Muscle of leg (tissue), 11 donors: Measurements from ENCODE around the gene SPRY1. TPM values are rescaled to one million over a fixed set of nuclear protein-coding genes. Genes with fewer than 3 reads are reported as not detected.

ENCODE experiments used
- DNase-seq: peaks from one replicate; pipeline ENCODE4 v3.0.0; 2013
- H3K27ac ChIP-seq: one replicate; pipeline ENCODE4 v1.5.1; 2013; ENCODE audit warnings: mild to moderate bottlenecking, low read length, control low read depth
- H3K27me3 ChIP-seq: one replicate; pipeline ENCODE4 v1.6.1; 2013; ENCODE audit warnings: low read length; ENCODE audit not compliant: control insufficient read depth, insufficient read depth
- H3K36me3 ChIP-seq: one replicate; pipeline ENCODE4 v1.6.1; 2013; ENCODE audit warnings: low read length; ENCODE audit not compliant: control insufficient read depth, insufficient read depth
- H3K4me1 ChIP-seq: one replicate; pipeline ENCODE4 v1.6.1; 2013; ENCODE audit warnings: low read length; ENCODE audit not compliant: control insufficient read depth, insufficient read depth
- H3K4me3 ChIP-seq: one replicate; pipeline ENCODE4 v1.5.1; 2013; ENCODE audit warnings: low read length, control low read depth
- H3K9me3 ChIP-seq: replicated peaks from 2 replicates; pipeline ENCODE4 v1.6.1; 2013; ENCODE audit warnings: low read depth, low read length; ENCODE audit not compliant: control insufficient read depth
- WGBS: methylation state at CpG from one replicate; pipeline ENCODE4 v1.1.5; 2013; ENCODE audit warnings: missing lambda C conversion rate; ENCODE audit not compliant: insufficient coverage; 5-methylcytosine and 5-hydroxymethylcytosine counted together
- polyA plus RNA-seq, 8 donors: library from polyadenylated mRNA; unstranded; fragments of 120-200 nt; gene quantifications; one replicate each; pipeline versions ENCODE4 v1.2.1 to v1.2.3, GENCODE V29; 2013; ENCODE audit warnings: inconsistent platforms in 1 of 8, low replicate concordance in 1 of 8; ENCODE audit not compliant: insufficient read length in 8 of 8, insufficient read depth in 1 of 8
- total RNA-seq: library from RNA; stranded (reverse); fragments of 120-200 nt; gene quantifications from one replicate; pipeline ENCODE4 v1.2.4, GENCODE V29; 2013

The SPRY1 gene
- total and polyA plus RNA-seq, 9 donors = 71.1 to 187 (median 150) TPM

DNA sequence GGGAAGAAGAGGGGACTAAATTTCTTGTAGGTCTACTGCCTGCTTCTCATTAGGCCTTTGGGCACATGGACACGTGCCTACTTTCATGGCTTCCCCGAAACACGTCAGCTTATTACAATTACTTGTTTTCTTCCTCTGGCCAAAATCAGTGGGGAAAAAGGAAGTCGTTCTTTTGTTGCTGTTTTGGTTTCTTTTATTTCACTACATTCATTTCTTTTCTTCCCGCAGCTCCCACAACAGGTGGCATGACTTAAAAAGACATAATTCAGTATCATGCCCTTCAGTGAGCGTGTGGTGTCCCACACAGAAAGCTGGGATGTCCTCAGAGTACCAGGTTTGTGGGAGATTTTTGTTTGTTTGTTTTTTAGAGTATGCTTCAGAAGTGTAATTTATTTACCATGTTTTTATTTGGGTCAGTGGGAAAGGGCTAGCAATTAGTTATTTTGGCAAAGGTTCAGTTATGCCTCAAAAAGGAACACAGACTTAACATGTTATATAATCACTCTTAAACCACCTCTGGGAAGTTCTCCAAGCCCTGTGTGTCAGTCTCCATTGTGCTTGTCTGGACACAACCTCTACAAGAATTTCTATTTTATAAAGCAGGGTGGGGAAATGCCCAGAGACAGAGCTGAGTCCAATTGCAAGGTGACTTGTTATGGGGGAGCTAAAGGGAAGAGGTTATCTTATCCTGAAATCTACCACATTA is 44.2 kb upstream of the SPRY1 start:
- no peak overlapping the region for H3K4me3 ChIP-seq
- peak; percentile 57 for DNase-seq

DNA sequence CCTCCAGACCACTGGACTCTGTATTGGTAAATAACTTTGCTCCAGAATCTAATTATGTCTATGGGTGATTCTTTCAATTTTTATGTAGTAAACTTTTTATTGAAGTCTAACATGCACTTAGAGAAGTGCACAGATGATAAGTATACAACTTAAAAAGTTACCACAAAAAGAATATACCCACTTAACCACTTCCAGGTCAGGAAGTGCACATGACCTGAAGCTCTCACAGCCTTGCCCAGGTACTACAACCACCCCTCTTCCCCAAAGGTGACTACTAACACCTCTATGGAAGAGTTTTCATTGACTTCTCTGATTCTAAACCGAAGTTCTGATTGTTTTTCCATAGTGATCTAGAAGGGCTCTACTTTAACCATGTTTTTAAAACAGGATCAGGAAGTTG is 43.6 kb upstream of the SPRY1 start:
- no CpG with 5 or more reads among the region's 1 CpG for WGBS
- peaks cover 2% of the 10 kb centered on the region for H3K4me1 ChIP-seq
- DNase-seq = no peak
- H3K4me3 ChIP-seq = no peak overlapping the region
- no peaks in the 10 kb centered on the region for H3K36me3 ChIP-seq
- no peaks in the 10 kb centered on the region for H3K27me3 ChIP-seq
- peak overlapping the region; percentile 43 for H3K27ac ChIP-seq
- no peaks in the 10 kb centered on the region for H3K9me3 ChIP-seq

More for the DNA sequence above, 44.2 kb upstream of the SPRY1 start:
- no CpG with 5 or more reads among the region's 6 CpGs for WGBS
- H3K36me3 ChIP-seq = no peaks in the 10 kb centered on the region
- no peaks in the 10 kb centered on the region for H3K27me3 ChIP-seq
- peak overlapping the region; percentile 13 for H3K27ac ChIP-seq
- H3K4me1 ChIP-seq = peaks cover 2% of the 10 kb centered on the region
- no peaks in the 10 kb centered on the region for H3K9me3 ChIP-seq

- no peak for DNase-seq
- Histone ChIP-seq H3K9me3 (no peaks in the 10 kb centered on the region), H3K27ac (peak overlapping the region; percentile 45), H3K27me3 (no peaks in the 10 kb centered on the region), H3K4me1 (peaks cover 2% of the 10 kb centered on the region), H3K4me3 (no peak overlapping the region), H3K36me3 (no peaks in the 10 kb centered on the region)
- no CpG with 5 or more reads among the region's 6 CpGs for WGBS
Observed at GRCh38 chr4:123353656-123354055, 42.9 kb upstream of the SPRY1 start.

- WGBS = no CpG with 5 or more reads among the region's 5 CpGs
- no peak overlapping the region for H3K27ac ChIP-seq
- H3K36me3 ChIP-seq = no peaks in the 10 kb centered on the region
- H3K4me1 ChIP-seq = peaks cover 2% of the 10 kb centered on the region
- H3K27me3 ChIP-seq = no peaks in the 10 kb centered on the region
- no peaks in the 10 kb centered on the region for H3K9me3 ChIP-seq
- DNase-seq = no peak
- no peak overlapping the region for H3K4me3 ChIP-seq
Observed at GRCh38 chr4:123354701-123355100, 41.9 kb upstream of the SPRY1 start.

- Histone ChIP-seq H3K27ac (no peak overlapping the region), H3K27me3 (no peaks in the 10 kb centered on the region), H3K36me3 (no peaks in the 10 kb centered on the region), H3K4me3 (no peak overlapping the region), H3K9me3 (no peaks in the 10 kb centered on the region), H3K4me1 (peaks cover 6% of the 10 kb centered on the region)
- 53% methylated on average over 5 of the region's 7 CpGs for WGBS
- DNase-seq = peak; percentile 29
Observed at GRCh38 chr4:123356921-123357320, 39.7 kb upstream of the SPRY1 start.

DNA sequence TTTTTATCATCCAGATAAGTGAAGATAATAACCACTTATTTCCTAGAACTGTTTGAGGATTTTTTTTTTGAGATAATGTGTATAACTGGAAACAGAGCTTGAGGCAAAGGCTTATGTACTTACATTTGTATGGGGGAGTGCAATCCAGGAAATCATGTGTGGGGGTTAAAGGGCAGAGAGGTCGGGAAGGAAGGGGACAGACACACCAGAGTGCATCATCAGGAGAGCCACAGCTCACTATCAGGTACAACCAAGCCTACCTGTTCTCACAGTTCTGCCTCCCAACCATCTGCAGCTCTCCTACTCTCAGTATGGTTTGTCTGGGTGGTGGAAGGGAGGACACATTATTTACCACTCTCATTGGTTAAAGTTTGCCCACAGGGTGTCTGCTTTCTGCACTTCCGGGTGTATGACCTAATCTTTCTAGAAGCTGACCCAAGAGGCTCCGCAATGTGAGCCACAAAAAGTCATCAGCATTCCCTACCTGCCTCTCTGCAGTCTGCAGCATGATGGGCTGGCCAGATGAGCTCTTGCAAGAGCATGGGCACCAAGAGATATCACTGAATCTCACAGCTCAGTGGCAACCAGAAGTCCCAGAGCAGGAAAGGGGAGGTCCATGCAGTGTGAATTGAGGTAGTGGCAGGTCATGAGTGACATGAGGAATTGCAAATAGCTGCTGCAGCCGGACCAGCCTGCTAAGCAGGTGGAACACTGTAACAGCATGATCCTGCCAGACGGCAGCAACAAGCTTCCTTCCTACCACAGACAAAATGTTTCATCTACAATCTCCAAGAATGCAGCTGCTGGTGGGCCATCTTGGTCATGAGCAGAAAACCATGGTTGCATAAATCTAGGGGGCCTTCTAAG is 36.9 kb upstream of the SPRY1 start:
- Histone ChIP-seq H3K27ac (no peak overlapping the region), H3K27me3 (no peaks in the 10 kb centered on the region), H3K36me3 (no peaks in the 10 kb centered on the region), H3K4me3 (no peak overlapping the region), H3K9me3 (peaks cover 2% of the 10 kb centered on the region), H3K4me1 (peaks cover 3% of the 10 kb centered on the region)
- no peak for DNase-seq
- 81% methylated on average over 2 of the region's 5 CpGs for WGBS

DNA sequence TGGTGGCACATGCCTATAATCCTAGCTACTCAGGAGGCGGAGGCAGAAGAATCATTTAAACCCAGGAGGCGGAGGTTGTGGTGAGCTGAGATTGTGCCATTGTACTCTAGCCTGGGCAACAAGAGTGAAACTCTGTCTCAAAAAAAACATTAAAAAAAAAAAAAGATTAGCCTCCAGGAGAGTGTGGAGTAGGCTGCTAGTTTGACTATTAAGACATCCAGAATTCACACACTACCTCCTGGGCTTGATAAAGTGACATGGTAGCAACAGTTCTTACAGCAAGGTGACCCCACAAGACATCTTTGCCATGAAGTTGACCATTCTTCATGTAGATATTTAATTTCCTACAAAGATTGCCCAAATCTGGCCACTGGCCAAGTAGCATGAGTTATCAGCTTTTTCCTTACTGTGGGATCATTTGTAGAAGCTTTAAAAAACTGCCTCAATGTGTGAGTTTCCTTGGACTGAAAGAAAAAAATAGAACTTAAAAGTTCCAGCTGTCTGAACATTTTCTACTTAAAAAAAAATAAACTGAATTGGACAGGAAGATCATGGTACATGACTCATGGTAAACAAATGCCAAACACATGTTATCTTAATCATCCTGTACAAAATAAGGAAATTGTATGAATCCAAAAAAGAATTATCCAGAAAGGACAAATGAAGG is 35.3 kb upstream of the SPRY1 start:
- Histone ChIP-seq H3K36me3 (no peaks in the 10 kb centered on the region), H3K9me3 (peaks cover 2% of the 10 kb centered on the region), H3K4me3 (no peak overlapping the region), H3K27me3 (no peaks in the 10 kb centered on the region), H3K4me1 (peaks cover 3% of the 10 kb centered on the region), H3K27ac (peak overlapping the region; percentile 71)
- WGBS = no CpG with 5 or more reads among the region's 2 CpGs
- peak; percentile 89 for DNase-seq

DNA sequence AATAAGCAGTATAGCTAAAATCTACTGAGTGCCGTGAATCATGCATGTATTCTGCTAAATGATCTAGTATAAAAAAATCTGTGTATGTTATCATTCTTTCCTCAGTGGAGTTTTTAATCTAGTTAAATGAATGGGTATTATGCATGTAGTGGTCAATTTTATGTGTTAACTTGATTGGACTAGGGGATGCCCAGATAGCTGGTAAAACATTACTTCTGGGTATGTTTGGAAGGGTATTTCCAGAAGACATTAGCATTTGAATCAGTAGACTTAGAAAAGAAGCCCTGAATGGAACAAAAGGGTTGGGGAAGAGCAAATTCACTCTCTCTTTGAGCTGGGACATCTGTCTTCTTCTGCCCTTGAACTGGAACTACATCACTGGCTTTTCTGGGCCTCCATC is 34.5 kb upstream of the SPRY1 start:
- Histone ChIP-seq H3K36me3 (no peaks in the 10 kb centered on the region), H3K9me3 (peaks cover 2% of the 10 kb centered on the region), H3K4me1 (peaks cover 3% of the 10 kb centered on the region), H3K27ac (peak overlapping the region; percentile 71), H3K4me3 (no peak overlapping the region), H3K27me3 (no peaks in the 10 kb centered on the region)
- WGBS = no CpG with 5 or more reads among the region's 1 CpG
- no peak for DNase-seq

GRCh38 chr4:123363729-123364128 is 32.9 kb upstream of the SPRY1 start:
- H3K4me1 ChIP-seq = peaks cover 3% of the 10 kb centered on the region
- no peak overlapping the region for H3K4me3 ChIP-seq
- no peaks in the 10 kb centered on the region for H3K36me3 ChIP-seq
- no CpG with 5 or more reads among the region's 2 CpGs for WGBS
- no peak for DNase-seq
- peaks cover 2% of the 10 kb centered on the region for H3K9me3 ChIP-seq
- no peak overlapping the region for H3K27ac ChIP-seq
- H3K27me3 ChIP-seq = no peaks in the 10 kb centered on the region

GRCh38 chr4:123364906-123365305 is 31.7 kb upstream of the SPRY1 start:
- no peak overlapping the region for H3K27ac ChIP-seq
- H3K27me3 ChIP-seq = no peaks in the 10 kb centered on the region
- no peak overlapping the region for H3K4me3 ChIP-seq
- H3K36me3 ChIP-seq = no peaks in the 10 kb centered on the region
- DNase-seq = no peak
- H3K4me1 ChIP-seq = peaks cover 3% of the 10 kb centered on the region
- WGBS = 89% methylated on average over 1 of the region's 3 CpGs
- H3K9me3 ChIP-seq = peaks cover 2% of the 10 kb centered on the region
